Mucosa of descending colon (tissue), 3 donors: ENCODE measurements around the gene MORN5. TPM values are rescaled to one million over a fixed set of nuclear protein-coding genes. Genes with fewer than 3 reads are reported as not detected.

ENCODE experiments used
- ATAC-seq: fragments of 200-7000 bp; cut with Tn5 transposase; one replicate; pipeline ENCODE4 v1.9.1; 2020; ENCODE audit warnings: mild to moderate bottlenecking, moderate library complexity
- DNase-seq, 3 donors: peaks; one replicate each; pipeline ENCODE4 v3.0.0-alpha.2; 2020
- H3K36me3 ChIP-seq: fragments of 200-600 bp; one replicate; pipeline ENCODE4 v1.8.0; 2021; ENCODE audit warnings: low read depth, mild to moderate bottlenecking
- H3K4me1 ChIP-seq: fragments of 200-600 bp; one replicate; pipeline ENCODE4 v1.8.0; 2021; ENCODE audit warnings: low read depth, mild to moderate bottlenecking
- H3K4me3 ChIP-seq: fragments of 200-600 bp; one replicate; pipeline ENCODE4 v1.8.0; 2021; ENCODE audit warnings: mild to moderate bottlenecking
- H3K9me3 ChIP-seq: fragments of 200-600 bp; one replicate; pipeline ENCODE4 v1.8.0; 2021; ENCODE audit warnings: mild to moderate bottlenecking
- intact Hi-C, 2 donors: fragments of 100-400 bp; cut with DNase I in 1 of 2; cut with micrococcal nuclease in 1 of 2; formaldehyde crosslinking; loops; one replicate each; pipeline versions ENCODE4 v1.11.0 to v1.11.1; 2022; cut with DNase I, micrococcal nuclease
- total RNA-seq, 3 donors: library from RNA; stranded (reverse); fragmentation: NEBNext Ultra II Directional in 2 of 3; extraction: Animal tissue kit (Norgen Biotek cat#: 25700) in 2 of 3; gene quantifications; one replicate each; pipeline versions ENCODE4 v1.2.1 to v1.2.4, GENCODE V29; 2021 to 2023
- TF ChIP-seq, protein P1 (sequence below): fragments of 200-600 bp; IDR thresholded peaks from one replicate; pipeline ENCODE4 v1.8.0; 2022; ENCODE audit warnings: antibody characterized with exemption, mild to moderate bottlenecking
- donor health status: DM: no; HTN: no; CAD: no; lungs with moderate emphysema.
- donor health status: DM: no; HTN: no; CAD: no.
- donor health status: DM: no; HTN: yes; CAD: no.

MORN5 gene
- total RNA-seq, 3 donors from 2014 or later = 1.6 to 21.2 TPM; not detected in 1

DNA sequence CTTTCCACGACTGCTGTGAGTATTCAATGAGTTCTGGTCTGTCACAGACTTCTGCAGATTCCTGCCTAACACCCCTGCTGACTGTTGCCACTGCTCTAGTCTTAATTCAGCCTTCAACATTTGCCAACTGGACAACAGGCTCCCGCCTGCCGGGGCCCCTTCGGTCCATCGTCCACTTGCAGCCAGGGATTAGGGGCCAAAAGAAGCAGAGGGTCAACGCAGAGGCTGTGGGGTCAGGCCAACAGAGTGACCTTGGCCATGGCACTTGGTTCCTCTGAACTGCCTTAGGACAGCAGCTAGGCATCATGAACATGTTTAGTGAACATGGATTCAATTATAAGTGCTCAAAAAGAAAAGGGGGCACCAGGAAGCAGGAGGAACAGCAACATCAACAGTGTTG is 28.7 kb downstream of the MORN5 start:
- Histone ChIP-seq H3K36me3 (no peaks in the 10 kb centered on the region), H3K9me3 (no peaks in the 10 kb centered on the region), H3K4me3 (no peak overlapping the region), H3K4me1 (no peaks in the 10 kb centered on the region)
- ATAC-seq = no peak
- TF ChIP-seq, protein P1, sequence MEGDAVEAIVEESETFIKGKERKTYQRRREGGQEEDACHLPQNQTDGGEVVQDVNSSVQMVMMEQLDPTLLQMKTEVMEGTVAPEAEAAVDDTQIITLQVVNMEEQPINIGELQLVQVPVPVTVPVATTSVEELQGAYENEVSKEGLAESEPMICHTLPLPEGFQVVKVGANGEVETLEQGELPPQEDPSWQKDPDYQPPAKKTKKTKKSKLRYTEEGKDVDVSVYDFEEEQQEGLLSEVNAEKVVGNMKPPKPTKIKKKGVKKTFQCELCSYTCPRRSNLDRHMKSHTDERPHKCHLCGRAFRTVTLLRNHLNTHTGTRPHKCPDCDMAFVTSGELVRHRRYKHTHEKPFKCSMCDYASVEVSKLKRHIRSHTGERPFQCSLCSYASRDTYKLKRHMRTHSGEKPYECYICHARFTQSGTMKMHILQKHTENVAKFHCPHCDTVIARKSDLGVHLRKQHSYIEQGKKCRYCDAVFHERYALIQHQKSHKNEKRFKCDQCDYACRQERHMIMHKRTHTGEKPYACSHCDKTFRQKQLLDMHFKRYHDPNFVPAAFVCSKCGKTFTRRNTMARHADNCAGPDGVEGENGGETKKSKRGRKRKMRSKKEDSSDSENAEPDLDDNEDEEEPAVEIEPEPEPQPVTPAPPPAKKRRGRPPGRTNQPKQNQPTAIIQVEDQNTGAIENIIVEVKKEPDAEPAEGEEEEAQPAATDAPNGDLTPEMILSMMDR = no peak
- DNase-seq = no peak
- intact Hi-C loops = no loop called here

DNA sequence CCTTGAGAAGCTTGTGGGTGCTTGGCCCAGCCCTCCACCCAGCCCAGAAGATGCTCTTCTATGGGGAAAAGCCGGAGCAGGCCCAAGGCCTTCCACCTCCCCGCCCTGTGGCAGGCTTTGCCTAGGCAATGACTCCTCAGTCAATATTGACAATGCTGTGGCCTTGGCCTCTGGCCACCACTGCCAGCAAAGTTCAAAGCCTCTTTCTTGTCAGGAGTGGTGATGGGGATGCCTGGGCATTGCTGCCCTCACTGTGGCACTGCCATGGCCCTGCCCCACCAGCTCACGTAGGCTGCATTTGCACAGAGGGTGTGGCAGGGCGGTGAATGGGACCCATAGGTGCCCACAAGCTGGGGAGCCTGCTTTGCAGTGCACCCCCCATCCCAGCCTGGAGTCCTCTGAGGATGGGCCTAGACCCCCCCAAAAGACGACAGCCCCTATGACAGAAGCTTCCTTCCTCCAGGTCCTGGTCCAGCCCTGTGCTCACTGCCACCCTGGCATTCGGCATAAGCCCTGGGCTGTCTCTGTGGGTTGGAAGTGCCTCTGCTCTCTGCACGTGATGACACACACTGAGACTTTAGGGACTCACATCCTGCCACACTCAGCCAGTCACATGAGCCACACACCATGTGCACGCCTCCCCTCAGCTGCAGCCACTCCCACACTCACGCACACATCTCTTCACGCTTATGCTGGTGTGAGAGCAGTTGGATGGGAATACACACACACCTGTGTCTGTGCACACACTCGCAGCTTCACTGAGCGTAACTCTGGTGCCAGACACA is 31.1 kb downstream of the MORN5 start:
- intact Hi-C loops = no loop called here
- Histone ChIP-seq H3K4me1 (no peaks in the 10 kb centered on the region), H3K4me3 (no peak overlapping the region), H3K36me3 (no peaks in the 10 kb centered on the region), H3K9me3 (no peaks in the 10 kb centered on the region)
- TF ChIP-seq, protein P1 = no peak
- DNase-seq (peak in 1 of 3 donors; percentile 27), ATAC-seq (peak; percentile 32)

DNA sequence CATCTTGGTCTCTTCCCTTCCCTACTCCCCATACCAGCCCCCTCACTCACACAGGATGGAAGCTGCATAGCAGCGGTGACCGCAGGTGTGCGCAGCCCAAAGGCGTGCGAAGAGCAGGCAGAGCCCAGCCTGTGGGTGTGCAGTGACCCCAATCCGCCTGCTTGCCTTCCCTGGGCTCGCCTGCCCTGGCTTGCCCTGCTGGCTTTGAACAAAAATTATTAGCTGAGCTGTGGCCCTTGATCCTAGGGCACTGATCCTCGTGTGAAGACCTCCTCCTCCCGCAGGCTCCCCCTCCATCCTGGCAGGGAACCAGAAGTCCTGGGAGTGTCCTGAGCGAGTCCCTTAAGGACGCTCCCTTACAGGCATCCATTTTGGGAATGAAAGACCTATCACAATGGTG is 31.9 kb downstream of the MORN5 start:
- TF ChIP-seq, protein P1 = no peak
- H3K4me1 ChIP-seq = no peaks in the 10 kb centered on the region
- ATAC-seq = no peak
- no peaks in the 10 kb centered on the region for H3K36me3 ChIP-seq
- intact Hi-C loops = no loop called here
- no peak overlapping the region for H3K4me3 ChIP-seq
- DNase-seq = no peak
- H3K9me3 ChIP-seq = no peaks in the 10 kb centered on the region

DNA sequence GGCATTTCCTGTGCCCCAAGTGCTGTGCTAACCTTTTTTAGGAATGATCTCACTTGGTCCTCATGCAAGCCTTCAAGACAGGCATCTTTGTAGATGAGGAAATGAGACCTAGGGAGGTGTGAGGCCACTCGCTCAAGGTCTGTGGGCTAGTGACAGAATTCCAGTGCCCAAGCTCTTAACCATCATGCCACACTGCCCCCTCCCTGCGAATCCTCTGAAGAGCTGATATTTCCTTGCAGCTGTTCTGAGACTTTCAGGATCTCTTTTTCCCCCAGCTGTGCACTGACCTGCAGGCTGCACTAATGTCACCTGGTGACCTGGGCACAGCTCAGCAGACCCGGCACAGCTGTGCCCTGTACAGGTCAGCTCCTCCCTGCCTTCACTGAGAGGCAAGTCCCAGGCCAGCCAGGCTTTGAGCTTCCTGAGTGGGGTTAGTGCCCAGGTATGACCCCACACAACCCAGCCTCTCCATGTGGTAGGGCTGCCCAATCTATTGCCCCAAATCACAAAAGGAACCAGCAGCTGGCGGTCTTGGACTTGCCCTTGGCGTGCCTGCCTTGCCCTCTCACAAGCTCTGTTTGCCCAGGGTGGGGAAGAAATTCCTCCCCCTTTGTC is 32.7 kb downstream of the MORN5 start:
- TF ChIP-seq, protein P1 = no peak
- no peaks in the 10 kb centered on the region for H3K9me3 ChIP-seq
- ATAC-seq (peak; percentile 32), DNase-seq (no peak)
- H3K36me3 ChIP-seq = no peaks in the 10 kb centered on the region
- H3K4me1 ChIP-seq = no peaks in the 10 kb centered on the region
- no peak overlapping the region for H3K4me3 ChIP-seq
- intact Hi-C loops = no loop called here

DNA sequence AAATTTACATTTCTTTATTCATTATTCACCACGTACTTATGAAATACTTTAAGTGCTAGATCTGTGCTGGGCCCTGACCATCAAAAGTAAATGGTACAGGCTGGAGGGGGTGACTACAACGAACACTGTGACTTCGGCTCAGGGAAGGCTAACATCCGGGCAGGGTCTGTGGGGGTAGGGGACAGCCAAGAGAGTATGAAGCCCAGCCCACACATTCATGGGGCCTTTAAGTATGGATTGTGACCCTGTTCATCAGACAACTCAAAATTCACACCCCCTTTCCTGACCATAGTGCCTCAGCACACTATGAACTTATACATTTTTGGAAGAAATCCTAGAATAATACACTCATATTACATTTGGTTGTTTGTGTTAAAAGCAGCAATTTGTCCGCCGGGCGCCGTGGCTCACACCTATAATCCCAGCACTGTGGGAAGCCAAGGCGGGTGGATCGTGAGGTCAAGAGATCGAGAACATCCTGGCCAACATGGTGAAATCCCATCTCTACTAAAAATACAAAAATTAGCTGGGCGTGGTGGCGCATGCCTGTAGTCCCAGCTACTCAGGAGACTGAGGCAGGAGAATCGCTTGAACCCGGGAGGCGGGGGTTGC is 33.3 kb downstream of the MORN5 start:
- no peak overlapping the region for H3K4me3 ChIP-seq
- intact Hi-C loops = no loop called here
- no peak for ATAC-seq

More for the DNA sequence above, 33.3 kb downstream of the MORN5 start:
- no peak for DNase-seq
- Histone ChIP-seq H3K9me3 (no peaks in the 10 kb centered on the region), H3K4me1 (no peaks in the 10 kb centered on the region), H3K36me3 (no peaks in the 10 kb centered on the region)
- TF ChIP-seq, protein P1 = no peak
